SHP77 (cell line): ENCODE data around the gene MPND.
A peak's percentile ranks its signal among the peaks of the same experiment; 100 is the strongest.

ENCODE experiments used
- DNase-seq, 2 experiments: peaks; one replicate each; lab custom pipeline; 2025; lab: John Stamatoyannopoulos, UW

MPND gene

GRCh38 chr19:4366666-4367335 is 23.4 kb downstream of the MPND start:
- DNase-seq = no peak

DNA sequence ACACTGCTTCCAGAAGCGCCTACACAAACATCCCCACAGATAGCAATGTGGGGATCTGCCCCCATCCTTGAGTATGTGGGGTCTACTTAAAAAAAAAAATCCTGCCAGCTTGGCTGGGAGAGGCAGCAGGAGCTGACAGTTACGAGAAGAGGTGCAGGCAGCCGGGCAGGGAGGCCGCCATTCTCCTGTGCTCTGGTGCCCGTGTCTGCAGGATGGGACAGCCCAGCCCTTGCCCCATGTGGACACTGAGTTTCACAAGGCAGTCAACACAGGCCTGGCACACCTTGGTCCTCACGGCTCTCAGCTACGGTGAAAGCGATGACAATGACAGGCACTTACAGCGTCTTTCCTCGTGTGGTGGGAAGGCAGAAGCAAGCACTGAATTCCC is 24.0 kb downstream of the MPND start:
- DNase-seq = no peak

DNA sequence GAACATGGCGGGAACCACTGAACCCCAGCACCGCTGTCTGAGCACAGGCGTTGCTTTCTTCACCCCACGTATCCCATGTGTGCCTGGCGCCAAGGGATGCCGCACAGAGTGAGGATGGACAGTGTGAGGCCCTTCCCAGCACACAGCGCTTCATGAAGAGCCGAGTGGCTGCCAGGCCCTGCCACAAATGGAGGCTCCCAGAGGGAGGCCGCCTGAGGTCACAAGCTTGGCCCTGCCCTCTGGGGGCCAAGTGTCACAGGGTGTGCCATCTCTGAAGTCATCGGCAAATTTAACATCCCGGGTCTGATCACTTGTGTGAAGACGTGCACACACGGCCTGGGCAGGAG is 24.4 kb downstream of the MPND start:
- no peak for DNase-seq

GRCh38 chr19:4368128-4368820 is 24.9 kb downstream of the MPND start:
- DNase-seq = no peak

DNA sequence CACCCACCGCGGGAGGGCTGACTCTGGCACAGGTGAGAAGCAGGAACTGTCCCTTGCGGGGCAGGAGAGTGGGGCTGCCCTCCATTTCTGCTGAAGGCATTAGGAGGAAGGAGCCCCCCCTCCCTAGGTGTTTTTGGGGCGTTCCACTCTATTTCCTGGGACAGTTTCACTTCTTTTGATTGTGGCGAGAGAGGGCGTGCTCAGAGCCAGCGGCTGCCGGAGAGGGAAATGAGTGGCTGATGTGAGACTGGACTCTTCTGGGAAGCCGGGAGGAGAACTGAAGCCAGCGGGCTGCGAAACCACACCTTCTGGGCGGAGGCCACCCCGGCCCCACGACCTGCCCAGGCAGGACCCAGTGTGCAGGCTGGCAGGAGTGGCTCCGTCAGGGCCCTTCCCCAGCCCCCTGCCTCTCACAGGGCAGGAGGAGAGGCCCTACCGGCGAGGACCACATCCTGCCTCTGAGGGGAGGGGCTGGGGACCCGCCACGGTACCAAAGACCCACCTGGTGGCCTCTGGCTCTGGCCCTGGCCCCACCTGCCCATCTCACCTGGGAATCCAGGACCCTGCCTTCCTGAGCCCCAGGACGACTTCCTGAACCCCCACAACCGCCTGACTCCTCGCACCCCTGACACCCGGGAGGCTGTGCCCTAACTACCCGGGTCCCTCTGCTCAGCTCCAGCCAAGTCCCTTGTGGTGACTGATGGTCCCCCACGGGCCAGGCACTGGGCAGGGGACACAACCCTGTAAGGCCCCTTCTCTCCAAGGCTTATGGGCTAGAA is 25.9 kb downstream of the MPND start:
- no peak for DNase-seq

GRCh38 chr19:4369888-4370260 is 26.5 kb downstream of the MPND start:
- no peak for DNase-seq

- DNase-seq = no peak
These were observed 27.2 kb downstream of the MPND start for GRCh38 chr19:4370418-4371041.

GRCh38 chr19:4371247-4372164 is 28.1 kb downstream of the MPND start:
- no peak for DNase-seq

- DNase-seq = no peak
These were observed 29.0 kb downstream of the MPND start for GRCh38 chr19:4372165-4373012.

- DNase-seq = no peak
These were observed 29.6 kb downstream of the MPND start for GRCh38 chr19:4373013-4373367.

DNA sequence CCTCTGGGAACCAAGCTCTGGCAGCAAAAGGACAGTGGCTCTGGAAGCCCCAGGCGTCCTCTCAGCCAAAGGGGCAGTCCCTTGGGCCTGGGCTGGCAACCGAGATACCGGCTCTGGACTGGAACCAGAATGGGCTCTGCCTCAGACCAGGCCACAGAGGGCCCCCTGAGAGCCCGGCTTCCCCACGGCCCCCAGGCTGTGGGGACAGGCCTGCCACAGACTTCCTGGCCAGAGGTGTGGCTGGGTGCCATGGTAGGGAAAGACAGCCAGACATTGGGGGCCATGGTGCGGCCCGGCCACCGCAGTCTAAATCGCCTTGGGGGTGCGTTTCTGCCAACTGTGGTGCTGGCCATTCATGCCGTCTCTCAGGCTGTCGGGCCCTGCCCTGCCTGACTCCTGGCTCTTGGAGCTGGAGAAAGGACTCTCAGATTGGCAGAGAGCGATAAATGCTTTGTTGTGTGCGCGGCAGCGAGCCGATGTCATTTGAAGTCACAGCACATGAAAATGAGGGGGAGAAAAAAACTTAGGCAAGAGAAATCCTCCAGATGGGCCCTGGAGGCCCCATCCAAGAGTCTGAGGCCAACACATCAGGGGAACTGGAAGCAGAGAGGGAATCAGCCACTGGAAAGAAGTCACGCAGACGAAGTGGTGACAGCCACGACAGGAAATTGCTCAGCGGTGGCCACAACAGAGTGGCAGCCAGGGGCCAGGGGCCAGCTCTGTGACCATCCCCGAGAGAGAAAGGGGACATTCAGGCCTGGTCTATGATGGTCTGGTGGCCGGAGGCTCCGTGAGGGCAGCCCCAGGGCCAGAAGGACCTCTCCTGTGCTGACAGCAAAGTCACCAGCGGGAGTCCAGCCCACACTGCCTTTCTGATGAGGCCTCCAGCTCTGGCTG is 30.5 kb downstream of the MPND start:
- no peak for DNase-seq

DNA sequence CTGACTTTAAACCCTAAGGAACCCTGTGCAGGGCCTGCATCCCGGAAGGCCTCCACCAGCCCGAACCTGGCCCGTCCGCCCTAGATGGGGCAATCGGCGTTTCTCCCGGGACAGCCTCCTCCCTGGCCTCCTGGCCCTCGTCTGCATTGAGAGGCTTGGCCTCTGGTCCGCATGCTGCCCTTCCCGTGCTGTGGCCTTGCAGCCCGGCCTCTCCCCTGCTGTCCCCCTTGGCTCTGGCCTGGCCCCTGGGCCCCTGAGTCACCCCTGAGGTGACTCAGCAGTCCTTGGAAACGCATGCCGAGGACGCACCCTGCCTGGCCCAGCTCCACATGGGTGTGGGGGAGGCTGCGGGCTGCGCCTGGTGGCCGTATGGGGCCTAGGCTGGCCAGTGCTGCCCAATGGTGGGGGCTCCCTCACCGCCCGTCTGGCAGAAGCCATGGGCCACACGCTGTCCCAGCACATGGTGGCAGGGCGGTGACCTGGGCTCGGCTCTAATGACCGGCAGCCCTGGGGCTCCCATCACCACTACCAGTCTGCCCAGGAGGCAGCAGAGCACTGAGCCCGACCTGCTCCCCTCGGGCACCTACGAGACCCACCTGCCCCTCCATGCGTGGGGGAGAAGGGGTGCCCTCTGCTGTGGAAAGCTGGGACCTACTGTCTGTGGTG is 31.3 kb downstream of the MPND start:
- peak in 1 of 2 experiments; percentile 23 for DNase-seq

DNA sequence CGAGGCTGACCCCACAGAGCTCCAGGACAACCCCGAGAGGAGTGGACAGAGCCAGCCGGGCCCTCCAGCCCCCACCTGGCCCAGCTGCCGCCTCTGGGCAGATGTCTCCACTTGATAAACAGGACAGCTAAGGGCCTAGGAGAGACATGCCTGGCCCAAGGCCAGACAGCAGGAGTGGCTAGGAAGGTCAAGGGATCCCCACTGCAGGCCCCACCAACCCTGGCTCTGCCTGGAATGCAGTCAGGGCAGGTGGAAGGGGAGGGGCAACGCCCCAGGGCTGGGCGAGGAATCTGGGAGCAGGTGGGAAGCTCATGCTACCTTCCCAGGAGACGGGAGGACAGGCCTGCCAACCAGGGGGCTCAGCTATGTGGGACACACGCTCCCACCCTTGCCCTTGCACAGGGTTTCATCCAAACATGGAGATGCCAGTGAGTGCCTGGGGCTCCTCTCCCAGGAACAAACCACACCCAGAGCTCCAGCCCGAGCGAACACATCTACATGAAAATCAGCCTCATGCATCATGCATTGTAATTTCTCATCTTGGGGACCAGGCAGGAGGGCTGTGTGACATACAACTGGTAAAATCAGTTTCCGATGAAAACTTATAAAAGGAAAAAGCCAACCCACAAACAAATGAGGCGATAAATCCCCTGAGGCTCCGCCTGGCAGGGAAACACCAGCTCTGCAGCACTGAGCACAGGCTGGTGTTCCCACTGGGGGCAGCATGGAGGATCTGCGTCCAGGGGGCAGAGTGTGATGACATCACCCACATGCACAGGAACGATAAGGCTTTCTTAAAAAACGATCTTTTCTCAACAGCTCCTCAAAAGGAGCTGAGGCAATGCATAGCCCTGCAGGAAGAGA is 32.0 kb downstream of the MPND start:
- peak; percentile 69 to 81 for DNase-seq

DNA sequence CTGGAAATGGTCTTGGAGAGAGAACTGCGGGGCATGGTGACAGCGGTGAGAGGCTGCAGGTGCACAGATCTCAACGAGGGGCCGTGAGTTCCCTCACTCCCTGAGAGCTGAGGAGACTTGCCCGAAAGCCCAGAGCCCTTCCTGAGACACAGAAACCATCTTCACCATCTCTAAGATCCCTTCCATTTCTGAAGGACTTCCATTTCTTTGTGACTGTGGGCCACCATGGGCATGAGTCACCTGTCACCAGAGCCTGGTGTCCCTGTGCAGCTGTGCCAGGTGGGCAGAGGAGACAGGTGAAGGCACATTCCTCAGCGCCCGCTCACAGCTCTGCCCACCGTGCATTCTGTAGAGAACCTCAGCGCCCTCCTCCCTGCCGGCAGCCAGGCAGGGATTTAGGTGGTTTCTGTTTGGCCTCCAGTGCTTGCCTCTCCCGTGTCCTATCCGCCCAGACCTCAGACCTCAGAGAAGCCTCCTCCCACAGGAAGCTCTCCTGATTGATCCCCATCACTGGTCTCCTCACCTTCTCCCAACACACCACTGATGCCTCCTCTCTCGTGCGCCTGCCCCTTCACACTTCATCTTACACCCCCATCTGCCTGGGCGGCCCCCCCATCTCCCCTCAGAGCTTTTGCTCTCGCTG is 32.8 kb downstream of the MPND start:
- no peak for DNase-seq

- DNase-seq = no peak
These were observed 33.3 kb downstream of the MPND start for GRCh38 chr19:4376671-4376990.

GRCh38 chr19:4376991-4377781 is 33.8 kb downstream of the MPND start:
- DNase-seq = no peak

DNA sequence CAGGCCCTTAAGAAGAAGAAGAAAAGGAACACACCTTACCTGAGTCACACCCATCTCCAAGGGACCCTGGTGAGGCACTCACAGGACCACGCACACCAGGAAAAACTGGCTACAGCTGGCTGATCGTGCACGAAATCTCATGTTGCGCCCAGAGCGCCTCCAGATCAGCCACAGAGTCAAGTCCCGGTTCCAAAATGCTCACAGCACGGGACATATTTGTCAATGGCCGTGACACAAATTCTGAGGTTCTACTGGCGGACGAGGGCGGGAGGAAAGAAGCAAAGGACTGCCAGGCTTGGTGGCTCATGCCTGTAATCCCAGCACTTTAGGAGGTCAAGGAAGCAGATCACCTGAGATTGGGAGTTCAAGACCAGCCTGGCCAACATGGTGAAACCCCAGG is 35.5 kb downstream of the MPND start:
- DNase-seq = no peak
